GM23338 (cell line): ENCODE measurements around the gene KLHL17. TPM values are rescaled to one million over a fixed set of nuclear protein-coding genes. Genes with fewer than 3 reads are reported as not detected.

Experiments
- ATAC-seq: fragments of 200-7000 bp; cut with Tn5 transposase; 3 replicates; pipeline ENCODE4 v1.9.1; 2020
- DNase-seq: peaks from one replicate; pipeline ENCODE4 v3.0.0-alpha.2; 2015; ENCODE audit warnings: low spot score
- H2AFZ ChIP-seq: fragments of 200-600 bp; sonication (generic); 2 replicates; pipeline ENCODE4 v1.8.0; 2016; ENCODE audit warnings: antibody characterized with exemption, mild to moderate bottlenecking, moderate library complexity
- H3F3A ChIP-seq: fragments of 200-600 bp; sonication (generic); replicated peaks from 2 replicates; pipeline ENCODE4 v1.8.0; 2017; ENCODE audit warnings: antibody characterized with exemption, mixed run types, low read depth
- H3K27ac ChIP-seq: fragments of 200-600 bp; sonication (generic); 2 replicates; pipeline ENCODE4 v1.6.1; 2016; ENCODE audit warnings: low read depth
- H3K27me3 ChIP-seq: fragments of 200-600 bp; sonication (generic); 2 replicates; pipeline ENCODE4 v1.8.0; 2016; ENCODE audit warnings: mild to moderate bottlenecking, mixed run types, moderate library complexity; ENCODE audit not compliant: insufficient read depth
- H3K36me3 ChIP-seq: fragments of 200-600 bp; sonication (generic); 2 replicates; pipeline ENCODE4 v1.8.0; 2016; ENCODE audit warnings: mild to moderate bottlenecking; ENCODE audit not compliant: insufficient read depth
- H3K4me1 ChIP-seq: fragments of 200-600 bp; sonication (generic); 2 replicates; pipeline ENCODE4 v1.8.0; 2016; ENCODE audit warnings: mild to moderate bottlenecking, moderate library complexity; ENCODE audit not compliant: insufficient read depth
- H3K4me2 ChIP-seq: fragments of 200-600 bp; sonication (generic); 2 replicates; pipeline ENCODE4 v1.7.1; 2017; ENCODE audit warnings: mixed run types
- H3K4me3 ChIP-seq: fragments of 200-600 bp; sonication (generic); 2 replicates; pipeline ENCODE4 v1.6.1; 2016; ENCODE audit warnings: mixed run types
- H3K79me2 ChIP-seq: fragments of 200-600 bp; sonication (generic); replicated peaks from 2 replicates; pipeline ENCODE4 v1.8.0; 2017; ENCODE audit warnings: mild to moderate bottlenecking; ENCODE audit not compliant: insufficient read depth
- H3K9me2 ChIP-seq: fragments of 200-600 bp; sonication (generic); 2 replicates; pipeline ENCODE4 v1.8.0; 2017; ENCODE audit not compliant: insufficient read depth
- H4K20me1 ChIP-seq: fragments of 200-600 bp; sonication (generic); replicated peaks from 2 replicates; pipeline ENCODE4 v1.8.0; 2017; ENCODE audit warnings: mild to moderate bottlenecking; ENCODE audit not compliant: insufficient read depth
- H3K27ac Mint-ChIP-seq: 2 replicates; pipeline ENCODE4 v1.8.0; 2020; ENCODE audit warnings: inconsistent platforms, mild to moderate bottlenecking, moderate library complexity, mixed read lengths
- H3K27me3 Mint-ChIP-seq: 3 replicates; pipeline ENCODE4 v1.8.0; 2022; ENCODE audit warnings: low read depth, mild to moderate bottlenecking, moderate library complexity, mixed read lengths, inconsistent platforms; ENCODE audit not compliant: insufficient read depth, poor library complexity
- H3K36me3 Mint-ChIP-seq: 3 replicates; pipeline ENCODE4 v1.8.0; 2021; ENCODE audit warnings: low read depth, mild to moderate bottlenecking, inconsistent platforms, moderate library complexity, mixed read lengths
- H3K4me1 Mint-ChIP-seq: 3 replicates; pipeline ENCODE4 v1.8.0; 2020; ENCODE audit warnings: mild to moderate bottlenecking, inconsistent platforms, mixed read lengths
- H3K4me3 Mint-ChIP-seq: 3 replicates; pipeline ENCODE4 v1.8.0; 2021; ENCODE audit warnings: moderate library complexity, mild to moderate bottlenecking, inconsistent platforms, mixed read lengths
- H3K9me3 Mint-ChIP-seq: 3 replicates; pipeline ENCODE4 v1.8.0; 2020; ENCODE audit warnings: moderate library complexity, mild to moderate bottlenecking, inconsistent platforms, mixed read lengths
- CREB1 ChIP-seq: fragments of 250-450 bp; sonication (Bioruptor Pico); IDR thresholded peaks from 2 replicates; pipeline ENCODE4 v1.5.0; 2020; ENCODE audit warnings: low read depth, mild to moderate bottlenecking, moderate library complexity
- CTCF ChIP-seq, 2 experiments: fragments of 200-600 bp in 1 of 2; sonication (generic) in 1 of 2; conservative IDR thresholded peaks; 2 replicates each; pipeline versions ENCODE4 v1.5.1 to v1.6.1; 2016 to 2017; ENCODE audit warnings: antibody characterized with exemption in 2 of 2, low read depth in 2 of 2, mild to moderate bottlenecking in 2 of 2, moderate library complexity in 1 of 2
- EZH2 ChIP-seq: fragments of 200-600 bp; sonication (generic); IDR thresholded peaks from one replicate; pipeline ENCODE4 v1.8.0; 2017; ENCODE audit warnings: antibody characterized with exemption, mild to moderate bottlenecking, low read depth; ENCODE audit not compliant: unreplicated experiment
- EZH2phosphoT487 ChIP-seq: fragments of 200-600 bp; sonication (generic); IDR thresholded peaks from one replicate; pipeline ENCODE4 v1.8.1; 2018; ENCODE audit warnings: antibody characterized with exemption; ENCODE audit not compliant: unreplicated experiment
- JUNB ChIP-seq: IDR thresholded peaks from one replicate; pipeline ENCODE4 v1.6.1; 2016; ENCODE audit warnings: antibody characterized with exemption; ENCODE audit not compliant: unreplicated experiment
- NANOG ChIP-seq: IDR thresholded peaks from 2 replicates; pipeline ENCODE4 v1.6.1; 2016; ENCODE audit warnings: antibody characterized with exemption, borderline replicate concordance
- POLR2AphosphoS5 ChIP-seq: IDR thresholded peaks from 2 replicates; pipeline ENCODE4 v1.6.1; 2016; ENCODE audit warnings: antibody characterized with exemption, low read depth
- REST ChIP-seq: IDR thresholded peaks from one replicate; pipeline ENCODE4 v1.6.1; 2018; ENCODE audit warnings: antibody characterized with exemption; ENCODE audit not compliant: unreplicated experiment
- STAT1 ChIP-seq: IDR thresholded peaks from one replicate; pipeline ENCODE4 v1.6.1; 2016; ENCODE audit warnings: antibody characterized with exemption; ENCODE audit not compliant: unreplicated experiment
- ZNF114 ChIP-seq: fragments of 250-450 bp; sonication (Bioruptor Pico); IDR thresholded peaks from 2 replicates; pipeline ENCODE4 v1.5.0; 2020; ENCODE audit warnings: mild to moderate bottlenecking, moderate library complexity
- ZNF331 ChIP-seq: fragments of 250-450 bp; sonication (Bioruptor Pico); IDR thresholded peaks from 2 replicates; pipeline ENCODE4 v1.5.0; 2020; ENCODE audit warnings: low read depth, mild to moderate bottlenecking, moderate library complexity
- ZNF462 ChIP-seq: fragments of 250-450 bp; sonication (Bioruptor Pico); IDR thresholded peaks from 2 replicates; pipeline ENCODE4 v1.5.0; 2020; ENCODE audit warnings: mild to moderate bottlenecking, moderate library complexity
- polyA plus RNA-seq: library from polyadenylated mRNA; unstranded; fragments of >200 nt; fragmentation: Nextera tagmentation; extraction: Ambion mirVana; gene quantifications from 2 replicates; pipeline ENCODE4 v1.2.1, GENCODE V29; 2016
- total RNA-seq: library from RNA; depleted of rRNA; stranded (reverse); fragments of >200 nt; shearing (Covaris generic); gene quantifications from 2 replicates; pipeline ENCODE4 v1.2.3, GENCODE V29; 2014

KLHL17 gene
- total and polyA plus RNA-seq, 2 experiments from 2014 or later = 16.5 to 37.1 TPM

GRCh38 chr1:953524-954320, 6.7 kb upstream of the KLHL17 start (continued):
- TF ChIP-seq CTCF (conservative IDR thresholded peaks at IDR 0.05; ENCODE audit: low read depth in 2 of 2) (no peak), NANOG (no peak)

- Histone ChIP-seq H3K9me2 (no peaks in the 10 kb centered on the region), H3K4me1 (no peaks in the 10 kb centered on the region; the same call in 1 of the 2 replicates), H3K27me3 (peaks cover 7% of the 10 kb centered on the region), H2AFZ (no peak overlapping the region), H3K4me3 (no peak overlapping the region), H3K36me3 (peaks cover 23% of the 10 kb centered on the region), H3F3A (no peaks in the 10 kb centered on the region), H3K27ac (no peak overlapping the region), H3K79me2 (peaks cover 18% of the 10 kb centered on the region), H4K20me1 (peaks cover 4% of the 10 kb centered on the region; the same call in 1 of the 2 replicates), H3K4me2 (no peak overlapping the region)
- Mint-ChIP-seq H3K9me3 (no peaks in the 10 kb centered on the region; the same call in 2 of the 3 replicates), H3K27me3 (peaks cover 25% of the 10 kb centered on the region), H3K36me3 (peaks cover 61% of the 10 kb centered on the region), H3K4me3 (no peak overlapping the region), H3K4me1 (peaks cover 8% of the 10 kb centered on the region), H3K27ac (no peak overlapping the region)
- DNase-seq (no peak), ATAC-seq (no peak)
- TF ChIP-seq CREB1 (CRISPR knock-in tag) (no peak), EZH2phosphoT487 (no peak), ZNF331 (CRISPR knock-in tag) (no peak), ZNF462 (CRISPR knock-in tag) (no peak), POLR2AphosphoS5 (no peak), ZNF114 (no peak), EZH2 (no peak), JUNB (no peak), REST (no peak), STAT1 (no peak)
Observed at GRCh38 chr1:954927-955326, 5.5 kb upstream of the KLHL17 start.
